HCT116 (cell line): Measurements from ENCODE around the gene RMDN3. TPM values are rescaled to one million over a fixed set of nuclear protein-coding genes. Genes with fewer than 3 reads are reported as not detected.
A peak's percentile ranks its signal among the peaks of the same experiment; 100 is the strongest.

Source experiments
- ATAC-seq: fragments of 200-7000 bp; cut with Tn5 transposase; 2 replicates; pipeline ENCODE4 v1.9.1; 2020; ENCODE audit warnings: mild to moderate bottlenecking, moderate library complexity
- Bru-seq: library from RNA; stranded (reverse); fragments of 400-500 nt; gene quantifications from one replicate; lab custom pipeline; 2021; lab: Mats Ljungman, UMichigan
- BruChase-seq, 2 experiments: library from RNA; stranded (reverse); fragments of 400-500 nt; gene quantifications; one replicate each; lab custom pipeline; 2021; lab: Mats Ljungman, UMichigan
- BruUV-seq: library from RNA; stranded (reverse); fragments of 400-500 nt; replicated peaks from 2 replicates; lab custom pipeline; 2021; lab: Mats Ljungman, UMichigan
- CTCF ChIA-PET: fragments of 300-600 bp; sonication (Branson Sonifier 250); formaldehyde crosslinking; loops from one replicate; lab custom pipeline; 2021; ENCODE audit warnings: antibody characterized with exemption; lab: Charles Lee
- POLR2A ChIA-PET: fragments of 300-600, 350-600 bp; sonication (Branson Sonifier 250); formaldehyde crosslinking; loops from one replicate; lab custom pipeline; 2021; ENCODE audit warnings: antibody characterized with exemption; lab: Charles Lee
- RAD21 ChIA-PET, 2 experiments: fragments of 300-600 bp; sonication (Branson Sonifier 250); formaldehyde crosslinking; loops; one replicate each; lab custom pipeline; 2023; ENCODE audit warnings: low total read pairs in 2 of 2; ENCODE audit not compliant: uncharacterized antibody in 2 of 2, unreplicated experiment in 2 of 2, low non-redundant PET in 1 of 2; lab: Charles Lee
- DNase-seq: peaks from one replicate; pipeline ENCODE4 v3.0.0-alpha.2; 2010; ENCODE audit warnings: low read depth, low spot score
- H2AFZ ChIP-seq: fragments of 200-600 bp; shearing (Covaris generic), sonication (generic); 2 replicates; pipeline ENCODE4 v1.6.1; 2017; ENCODE audit warnings: low read depth, mixed run types, mixed read lengths, antibody characterized with exemption, low read length; ENCODE audit not compliant: poor library complexity, severe bottlenecking
- H3K27ac ChIP-seq: 2 replicates; pipeline ENCODE4 v1.5.1; 2012; ENCODE audit warnings: low read depth, low read length
- H3K27me3 ChIP-seq: fragments of 200-600 bp; sonication (generic); 2 replicates; pipeline ENCODE4 v1.6.1; 2016; ENCODE audit warnings: mixed run types, low read length, mixed read lengths; ENCODE audit not compliant: insufficient read depth
- H3K36me3 ChIP-seq, 2 experiments: fragments of 200-500 bp in 1 of 2; fragments of 200-600 bp in 1 of 2; sonication (Bioruptor generic) in 1 of 2; sonication (generic) in 1 of 2; 2 replicates each; pipeline versions ENCODE4 v1.5.1 to v1.6.1; 2014 to 2016; ENCODE audit warnings: low read length in 2 of 2, inconsistent platforms in 1 of 2, mixed read lengths in 1 of 2, mixed run types in 1 of 2; ENCODE audit not compliant: insufficient read depth in 2 of 2, control insufficient read depth in 1 of 2
- H3K4me1 ChIP-seq, 2 experiments: fragments of 200-600 bp in 1 of 2; sonication (generic) in 1 of 2; 2 replicates each; pipeline versions ENCODE4 v1.5.1 to v1.6.1; 2012 to 2017; ENCODE audit warnings: low read length in 2 of 2, inconsistent platforms in 1 of 2, mild to moderate bottlenecking in 1 of 2, mixed read lengths in 1 of 2, mixed run types in 1 of 2, moderate library complexity in 1 of 2; ENCODE audit not compliant: insufficient read depth in 2 of 2, control insufficient read depth in 1 of 2
- H3K4me2 ChIP-seq: fragments of 200-600 bp; sonication (generic); 2 replicates; pipeline ENCODE4 v1.6.1; 2017; ENCODE audit warnings: mixed run types, low read length, mixed read lengths
- H3K4me3 ChIP-seq, 2 experiments: fragments of 200-600 bp in 1 of 2; sonication (generic) in 1 of 2; replicated peaks in 1 of 2; 2 replicates each; pipeline ENCODE4 v1.5.1; 2011 to 2016; ENCODE audit warnings: low read length in 2 of 2, control low read depth in 1 of 2, low read depth in 1 of 2, mild to moderate bottlenecking in 1 of 2, mixed read lengths in 1 of 2, mixed run types in 1 of 2
- H3K79me2 ChIP-seq: fragments of 200-600 bp; sonication (generic); 2 replicates; pipeline ENCODE4 v1.6.1; 2017; ENCODE audit warnings: mild to moderate bottlenecking, mixed run types, low read length, moderate library complexity, mixed read lengths; ENCODE audit not compliant: insufficient read depth
- H3K9ac ChIP-seq: fragments of 200-600 bp; sonication (generic); 2 replicates; pipeline ENCODE4 v1.6.1; 2016; ENCODE audit warnings: low read length, mixed read lengths
- H3K9me2 ChIP-seq: fragments of 200-600 bp; sonication (generic), shearing (Covaris generic); 2 replicates; pipeline ENCODE4 v1.6.1; 2017; ENCODE audit warnings: mixed run types, mild to moderate bottlenecking, moderate library complexity; ENCODE audit not compliant: insufficient read depth
- H3K9me3 ChIP-seq, 2 experiments: fragments of 200-500 bp in 1 of 2; fragments of 200-600 bp in 1 of 2; sonication (Bioruptor generic) in 1 of 2; sonication (generic) in 1 of 2; 2 replicates each; pipeline ENCODE4 v1.6.1; 2014 to 2017; ENCODE audit warnings: low read length in 2 of 2, mixed read lengths in 2 of 2, inconsistent platforms in 1 of 2, low read depth in 1 of 2, mild to moderate bottlenecking in 1 of 2, mixed run types in 1 of 2, moderate library complexity in 1 of 2; ENCODE audit not compliant: control insufficient read depth in 1 of 2, insufficient read depth in 1 of 2
- H4K20me1 ChIP-seq: fragments of 200-600 bp; sonication (generic), shearing (Covaris generic); 2 replicates; pipeline ENCODE4 v1.6.1; 2017; ENCODE audit warnings: mixed run types, mild to moderate bottlenecking, moderate library complexity; ENCODE audit not compliant: insufficient read depth
- CBX3 ChIP-seq: IDR thresholded peaks from 2 replicates; pipeline ENCODE4 v1.6.1; 2012; ENCODE audit warnings: low read depth
- CTCF ChIP-seq, 3 experiments: fragments of 200-600 bp in 1 of 3; sonication (generic) in 1 of 3; IDR thresholded peaks in 2 of 3; conservative IDR thresholded peaks in 1 of 3; 2 replicates each; pipeline ENCODE4 v1.5.1; 2012 to 2017; ENCODE audit warnings: low read depth in 2 of 3, low read length in 2 of 3, antibody characterized with exemption in 1 of 3, borderline replicate concordance in 1 of 3, control low read depth in 1 of 3, mild to moderate bottlenecking in 1 of 3, mixed read lengths in 1 of 3, mixed run types in 1 of 3, moderate library complexity in 1 of 3; ENCODE audit not compliant: insufficient read depth in 1 of 3
- EGR1 ChIP-seq: IDR thresholded peaks from 2 replicates; pipeline ENCODE4 v1.6.1; 2012; ENCODE audit warnings: low read depth
- EZH2phosphoT487 ChIP-seq: fragments of 200-600 bp; IDR thresholded peaks from 2 replicates; pipeline ENCODE4 v1.6.1; 2018; ENCODE audit warnings: antibody characterized with exemption, borderline replicate concordance
- MAX ChIP-seq: IDR thresholded peaks from 2 replicates; pipeline ENCODE4 v1.6.1; 2012
- POLR2A ChIP-seq: IDR thresholded peaks from 2 replicates; pipeline ENCODE4 v1.7.0; 2011; ENCODE audit warnings: borderline replicate concordance; ENCODE audit not compliant: insufficient read depth, insufficient read length; ENCODE audit errors: extremely low read depth
- POLR2AphosphoS5 ChIP-seq: IDR thresholded peaks from 2 replicates; pipeline ENCODE4 v1.6.1; 2011; ENCODE audit warnings: mild to moderate bottlenecking, low read depth, low read length, moderate library complexity
- RAD21 ChIP-seq: IDR thresholded peaks from 2 replicates; pipeline ENCODE4 v1.6.1; 2012; ENCODE audit warnings: low read depth, mild to moderate bottlenecking
- REST ChIP-seq: IDR thresholded peaks from 2 replicates; pipeline ENCODE4 v1.6.1; 2012; ENCODE audit warnings: low read depth
- SP1 ChIP-seq: IDR thresholded peaks from 2 replicates; pipeline ENCODE4 v1.6.1; 2012; ENCODE audit warnings: low read depth
- SRF ChIP-seq: IDR thresholded peaks from 2 replicates; pipeline ENCODE4 v1.6.1; 2012; ENCODE audit warnings: low read depth
- TCF7L2 ChIP-seq: IDR thresholded peaks from 2 replicates; pipeline ENCODE4 v1.7.0; 2011; ENCODE audit warnings: borderline replicate concordance, inconsistent platforms; ENCODE audit not compliant: insufficient read depth, insufficient read length; ENCODE audit errors: extremely low read depth
- YY1 ChIP-seq: IDR thresholded peaks from 2 replicates; pipeline ENCODE4 v1.6.1; 2011; ENCODE audit warnings: low read length, low read depth, moderate library complexity, mild to moderate bottlenecking; ENCODE audit not compliant: insufficient replicate concordance; ENCODE audit errors: extremely low read depth
- ZFX ChIP-seq: fragments of 450-650 bp; IDR thresholded peaks from 2 replicates; pipeline ENCODE4 v1.6.1; 2017
- ZNF274 ChIP-seq: fragments of 200-500 bp; sonication (Bioruptor generic); IDR thresholded peaks from 2 replicates; pipeline ENCODE4 v1.6.1; 2014; ENCODE audit warnings: mild to moderate bottlenecking, low read depth, low read length, inconsistent platforms
- intact Hi-C: fragments of 100-400 bp; cut with micrococcal nuclease; formaldehyde crosslinking; loops from 2 replicates; pipeline ENCODE4 v1.10.0; 2022
- long read RNA-seq: library from polyadenylated mRNA; unstranded; transcript quantifications from one replicate; pipeline ENCODE4 v2.0.0, GENCODE V29; 2021; ENCODE audit not compliant: unreplicated experiment
- polyA plus RNA-seq: library from polyadenylated mRNA; unstranded; fragments of >200 nt; gene quantifications from 2 replicates; pipeline ENCODE4 v1.2.1, GENCODE V29; 2012; ENCODE audit warnings: missing spikeins
- total RNA-seq: library from RNA; stranded (reverse); gene quantifications from one replicate; pipeline ENCODE4 v1.2.1, GENCODE V29; 2021; ENCODE audit not compliant: unreplicated experiment

The RMDN3 gene
- total RNA-seq (21.5 TPM), Bru-seq, nascent RNA (percentile 65 among the genes with signal in this experiment), BruChase-seq, experiment 1, labeled RNA remaining after a 6-hour chase (percentile 77 among the genes with signal in this experiment), BruChase-seq, experiment 2, labeled RNA remaining after a 2-hour chase (percentile 80 among the genes with signal in this experiment)
- polyA plus RNA-seq = 14.1 and 16.4 TPM in 2 replicates
- long read RNA-seq, transcript RMDN3-202 (13 exons, 2,251 nt) = major isoform, 32 of 61 reads
- long read RNA-seq, partial matches to known transcripts = 5 of 61 reads
- long read RNA-seq, other reads (novel, unspliced or antisense) = 22 of 61 reads

- intact Hi-C loops = no loop called here
- CTCF ChIA-PET = no interaction called here
- POLR2A ChIA-PET = no interaction called here
Measured at GRCh38 chr15:40754883-40755811, at the start of gene RMDN3. RMDN3 (minus strand) TSS chr15:40755254; CDS start chr15:40754783, 471 bp downstream.

More at GRCh38 chr15:40754883-40755811, at the start of gene RMDN3:
- Histone ChIP-seq H3K4me3 (peak within 1 kb of the TSS; percentile 99), H3K9me3 (no peaks in the 10 kb centered on the region), H3K27ac (peak within 1 kb of the TSS; percentile 74), H3K9me2 (no peaks in the 10 kb centered on the region), H3K27me3 (no peaks in the 10 kb centered on the region), H3K4me1 (peaks cover 7 to 17% of the 10 kb centered on the region in 2 experiments), H2AFZ (peak within 1 kb of the TSS; percentile 86), H3K36me3 (peaks cover 12% of the 10 kb centered on the region in 2 experiments; a peak in 3 of 4 replicates), H3K4me2 (peak within 1 kb of the TSS; percentile 97), H4K20me1 (no peaks in the 10 kb centered on the region), H3K9ac (peak within 1 kb of the TSS; percentile 79), H3K79me2 (peaks cover 35% of the 10 kb centered on the region)
- RAD21 ChIA-PET = no interaction called here
- DNase-seq = peak; percentile 80
- peak; percentile 93 for ATAC-seq
- TSS peak; percentile 99 for BruUV-seq
- TF ChIP-seq SRF (peak; percentile 95), REST (no peak), POLR2A (peak; percentile 74), CTCF (IDR thresholded peaks at IDR 0.05 in 2 of 3, conservative IDR thresholded peaks at IDR 0.05 in 1 of 3; ENCODE audit: borderline replicate concordance in 1 of 3, insufficient read depth in 1 of 3, low read depth in 2 of 3, low read length in 2 of 3) (no peak), ZNF274 (no peak), MAX (peak; percentile 84), YY1 (peak; percentile 73), ZFX (peak; percentile 52; the same call in 1 of the 2 replicates), SP1 (peak; percentile 76), TCF7L2 (no peak), RAD21 (peak; percentile 19; the same call in 1 of the 2 replicates), CBX3 (no peak), EZH2phosphoT487 (no peak), POLR2AphosphoS5 (peak; percentile 70), EGR1 (no peak)
